Bronchial epithelial cell (primary cell): ENCODE measurements around the gene KIF9. TPM values are rescaled to one million over a fixed set of nuclear protein-coding genes. Genes with fewer than 3 reads are reported as not detected.
"Not testable (repeated sequence)": the region's sequence is repeated elsewhere in the genome, so short reads cannot be mapped to it uniquely, and the experiment has no call there.

Source experiments
- DNase-seq: peaks from one replicate; pipeline ENCODE4 v3.0.0-alpha.2; 2010; ENCODE audit warnings: low read depth
- FAIRE-seq: peaks from 2 replicates; lab custom pipeline; 2011; peaks lifted over from hg19 to GRCh38; lab: Jason Lieb, UNC
- H3K27me3 ChIP-seq: 2 replicates; pipeline ENCODE4 v1.5.1; 2011; ENCODE audit warnings: low read length; ENCODE audit not compliant: control insufficient read depth, insufficient read depth
- H3K36me3 ChIP-seq: 2 replicates; pipeline ENCODE4 v1.5.1; 2011; ENCODE audit warnings: low read length; ENCODE audit not compliant: control insufficient read depth, insufficient read depth
- H3K4me3 ChIP-seq: 2 replicates; pipeline ENCODE4 v1.5.1; 2011; ENCODE audit warnings: mild to moderate bottlenecking, low read depth, low read length, control low read depth
- CTCF ChIP-seq: IDR thresholded peaks from 2 replicates; pipeline ENCODE4 v1.5.1; 2011; ENCODE audit warnings: mild to moderate bottlenecking, moderate library complexity, low read length, control low read depth, inconsistent platforms; ENCODE audit not compliant: insufficient read depth, severe bottlenecking
- total RNA-seq: library from RNA; depleted of rRNA; stranded (reverse); fragments of >200 nt; gene quantifications from 2 replicates; pipeline ENCODE4 v1.2.1, GENCODE V29; 2014

KIF9 gene
- total RNA-seq, 1 donor from 2014 or later: 2.1 TPM

GRCh38 chr3:47295976-47296375, 13.4 kb upstream of the KIF9 start:
- FAIRE-seq (no peak), DNase-seq (no peak)
- TF ChIP-seq CTCF: no peak

GRCh38 chr3:47295322-47295721, 12.7 kb upstream of the KIF9 start:
- H3K27me3 ChIP-seq: no peaks in the 10 kb centered on the region
- FAIRE-seq (no peak), DNase-seq (no peak)
- H3K4me3 ChIP-seq: no peak overlapping the region
- TF ChIP-seq CTCF: no peak
- H3K36me3 ChIP-seq: no peaks in the 10 kb centered on the region

More at GRCh38 chr3:47295976-47296375, 13.4 kb upstream of the KIF9 start:
- Histone ChIP-seq H3K36me3 (no peaks in the 10 kb centered on the region), H3K4me3 (no peak overlapping the region), H3K27me3 (no peaks in the 10 kb centered on the region)

GRCh38 chr3:47294392-47294791, 11.8 kb upstream of the KIF9 start:
- DNase-seq (no peak), FAIRE-seq (no peak)
- no peak overlapping the region for H3K4me3 ChIP-seq
- no peak for TF ChIP-seq CTCF
- H3K36me3 ChIP-seq: no peaks in the 10 kb centered on the region
- no peaks in the 10 kb centered on the region for H3K27me3 ChIP-seq

GRCh38 chr3:47293822-47294221, 11.2 kb upstream of the KIF9 start:
- no peak for TF ChIP-seq CTCF
- no peaks in the 10 kb centered on the region for H3K27me3 ChIP-seq
- no peak for DNase-seq
- H3K36me3 ChIP-seq: no peaks in the 10 kb centered on the region
- FAIRE-seq: no peak
- H3K4me3 ChIP-seq: no peak overlapping the region

GRCh38 chr3:47291754-47292420, 9.3 kb upstream of the KIF9 start:
- not testable (repeated sequence) for H3K4me3 ChIP-seq, H3K27me3 ChIP-seq, DNase-seq, FAIRE-seq, H3K36me3 ChIP-seq

GRCh38 chr3:47291158-47291753, 8.7 kb upstream of the KIF9 start:
- no peak overlapping the region for H3K4me3 ChIP-seq
- TF ChIP-seq CTCF: no peak
- H3K36me3 ChIP-seq: no peaks in the 10 kb centered on the region
- FAIRE-seq (no peak), DNase-seq (no peak)
- no peaks in the 10 kb centered on the region for H3K27me3 ChIP-seq
